Measurements from ENCODE around the gene PAX7. TPM values are rescaled to one million over a fixed set of nuclear protein-coding genes. Genes with fewer than 3 reads are reported as not detected.

PAX7 gene
- total RNA-seq, 3 donors from 2014 or later (not counting 1 experiment from before 2014, with no cell fraction given): not detected

- Histone ChIP-seq H3K4me3 (ENCODE audit: low read length) (no peak overlapping the region), H3K27me3 (ENCODE audit: control insufficient read depth, insufficient read depth, low read length) (peaks cover 36% of the 10 kb centered on the region), H3K36me3 (ENCODE audit: control insufficient read depth, insufficient read depth, low read length) (no peaks in the 10 kb centered on the region), H3K4me1 (ENCODE audit: control insufficient read depth, insufficient read depth, low read length) (no peaks in the 10 kb centered on the region), H3K9me3 (ENCODE audit: control insufficient read depth, insufficient read depth, low read length) (no peaks in the 10 kb centered on the region), H3K27ac (ENCODE audit: low read length) (no peak overlapping the region)
- peaks cover 81 to 87% of the 10 kb centered on the region in 2 donors for H3K27me3 Mint-ChIP-seq (ENCODE audit: low read depth in 2 of 2)
- H3K9me3 Mint-ChIP-seq: no peaks in the 10 kb centered on the region
- no peak for ATAC-seq
- H3K4me1 Mint-ChIP-seq: peaks cover 5 to 6% of the 10 kb centered on the region in 2 donors
- no peak for TF ChIP-seq CTCF (IDR thresholded peaks at IDR 0.05)
- DNase-seq: peak in 1 of 2 donors; percentile 3
- H3K36me3 Mint-ChIP-seq: peaks cover 7% of the 10 kb centered on the region
- H3K4me3 Mint-ChIP-seq: no peak overlapping the region
- intact Hi-C loops (cut with micrococcal nuclease): no loop called here
- WGBS (ENCODE audit: insufficient coverage): 7% methylated on average over 6 of the region's 6 CpGs
- H3K27ac Mint-ChIP-seq: no peak overlapping the region
These were observed 8.3 kb downstream of the PAX7 start for GRCh38 chr1:18638835-18639364.

- no peaks in the 10 kb centered on the region for H3K4me1 ChIP-seq (ENCODE audit: control insufficient read depth, insufficient read depth, low read length)
- Mint-ChIP-seq H3K36me3 (peaks cover 7% of the 10 kb centered on the region), H3K4me1 (peaks cover 5 to 6% of the 10 kb centered on the region in 2 donors), H3K9me3 (no peaks in the 10 kb centered on the region), H3K27ac (no peak overlapping the region), H3K4me3 (no peak overlapping the region), H3K27me3 (ENCODE audit: low read depth in 2 of 2) (peaks cover 80 to 87% of the 10 kb centered on the region in 2 donors)
- intact Hi-C loops (cut with micrococcal nuclease): no loop called here
- DNase-seq (peak in 1 of 2 donors; percentile 2), ATAC-seq (no peak)
- no peaks in the 10 kb centered on the region for H3K9me3 ChIP-seq (ENCODE audit: control insufficient read depth, insufficient read depth, low read length)
- H3K27ac ChIP-seq (ENCODE audit: low read length): no peak overlapping the region
- no peaks in the 10 kb centered on the region for H3K36me3 ChIP-seq (ENCODE audit: control insufficient read depth, insufficient read depth, low read length)
- 4% methylated on average over 9 of the region's 10 CpGs for WGBS (ENCODE audit: insufficient coverage)
- peaks cover 39% of the 10 kb centered on the region for H3K27me3 ChIP-seq (ENCODE audit: control insufficient read depth, insufficient read depth, low read length)
- no peak for TF ChIP-seq CTCF (IDR thresholded peaks at IDR 0.05)
- H3K4me3 ChIP-seq (ENCODE audit: low read length): no peak overlapping the region
These were observed 8.9 kb downstream of the PAX7 start for GRCh38 chr1:18639368-18640055.

GRCh38 chr1:18640228-18641004 is 9.8 kb downstream of the PAX7 start:
- Histone ChIP-seq H3K27me3 (ENCODE audit: control insufficient read depth, insufficient read depth, low read length) (peaks cover 32% of the 10 kb centered on the region), H3K36me3 (ENCODE audit: control insufficient read depth, insufficient read depth, low read length) (no peaks in the 10 kb centered on the region), H3K9me3 (ENCODE audit: control insufficient read depth, insufficient read depth, low read length) (no peaks in the 10 kb centered on the region), H3K4me3 (ENCODE audit: low read length) (no peak overlapping the region), H3K27ac (ENCODE audit: low read length) (no peak overlapping the region), H3K4me1 (ENCODE audit: control insufficient read depth, insufficient read depth, low read length) (no peaks in the 10 kb centered on the region)
- no peaks in the 10 kb centered on the region for H3K9me3 Mint-ChIP-seq
- peaks cover 6 to 8% of the 10 kb centered on the region in 2 donors for H3K4me1 Mint-ChIP-seq
- H3K27ac Mint-ChIP-seq: no peak overlapping the region
- peaks cover 7% of the 10 kb centered on the region for H3K36me3 Mint-ChIP-seq
- H3K4me3 Mint-ChIP-seq: no peak overlapping the region
- intact Hi-C loops (cut with micrococcal nuclease): no loop called here
- peaks cover 83 to 87% of the 10 kb centered on the region in 2 donors for H3K27me3 Mint-ChIP-seq (ENCODE audit: low read depth in 2 of 2)
- WGBS (ENCODE audit: insufficient coverage): 5% methylated on average over 26 of the region's 43 CpGs
- DNase-seq (no peak), ATAC-seq (no peak)
- TF ChIP-seq CTCF (IDR thresholded peaks at IDR 0.05): no peak
